Effector memory CD8-positive, alpha-beta T cell (primary cell): ENCODE results near the gene THSD4.
A peak's percentile ranks its signal among the peaks of the same experiment; 100 is the strongest.
"Not testable (repeated sequence)": the region's sequence is repeated elsewhere in the genome, so short reads cannot be mapped to it uniquely, and the experiment has no call there.

ENCODE experiments used
- ATAC-seq: fragments of 150-1000 bp; cut with Tn5 transposase; replicated peaks from 2 replicates; pipeline ENCODE4 v1.10.0; 2021; ENCODE audit warnings: mild to moderate bottlenecking, moderate library complexity
- DNase-seq, 3 experiments: peaks; one replicate each; pipeline ENCODE4 v3.0.0; 2021
- H3K27ac Mint-ChIP-seq, 2 donors: one replicate each; pipeline ENCODE4 v1.8.0; 2022; ENCODE audit warnings: mild to moderate bottlenecking in 2 of 2, mixed read lengths in 2 of 2, moderate library complexity in 2 of 2
- H3K27me3 Mint-ChIP-seq, 2 donors: one replicate each; pipeline ENCODE4 v1.8.0; 2022; ENCODE audit warnings: mixed read lengths in 2 of 2
- H3K36me3 Mint-ChIP-seq: one replicate; pipeline ENCODE4 v1.8.0; 2022; ENCODE audit warnings: mild to moderate bottlenecking, moderate library complexity, mixed read lengths; ENCODE audit not compliant: insufficient read depth
- H3K4me1 Mint-ChIP-seq, 2 donors: one replicate each; pipeline ENCODE4 v1.8.0; 2022; ENCODE audit warnings: low read depth in 2 of 2, mixed read lengths in 2 of 2
- H3K4me3 Mint-ChIP-seq, 2 donors: one replicate each; pipeline ENCODE4 v1.8.0; 2022; ENCODE audit warnings: mild to moderate bottlenecking in 2 of 2, mixed read lengths in 2 of 2, moderate library complexity in 2 of 2
- H3K9me3 Mint-ChIP-seq, 2 donors: one replicate each; pipeline ENCODE4 v1.8.0; 2022; ENCODE audit warnings: mixed read lengths in 2 of 2

Gene THSD4

GRCh38 chr15:71362556-71362955, 247.3 kb downstream of the THSD4 start:
- Mint-ChIP-seq H3K27ac (no peak overlapping the region), H3K9me3 (no peaks in the 10 kb centered on the region), H3K4me3 (no peak overlapping the region), H3K36me3 (no peaks in the 10 kb centered on the region), H3K4me1 (no peaks in the 10 kb centered on the region), H3K27me3 (peaks cover 6 to 8% of the 10 kb centered on the region in 2 donors)
- DNase-seq = no peak
- no peak for ATAC-seq

- H3K9me3 Mint-ChIP-seq = no peaks in the 10 kb centered on the region
- DNase-seq (no peak), ATAC-seq (no peak)
- H3K4me1 Mint-ChIP-seq = no peaks in the 10 kb centered on the region
- H3K4me3 Mint-ChIP-seq = no peak overlapping the region
- H3K27me3 Mint-ChIP-seq = peaks cover 6 to 8% of the 10 kb centered on the region in 2 donors
- H3K27ac Mint-ChIP-seq = no peak overlapping the region
- H3K36me3 Mint-ChIP-seq = no peaks in the 10 kb centered on the region
Measured at GRCh38 chr15:71362987-71363968, 248.0 kb downstream of the THSD4 start.

- H3K27ac Mint-ChIP-seq = no peak overlapping the region
- H3K4me3 Mint-ChIP-seq = no peak overlapping the region
- H3K9me3 Mint-ChIP-seq = no peaks in the 10 kb centered on the region
- ATAC-seq = no peak
- no peak for DNase-seq
- H3K4me1 Mint-ChIP-seq = no peaks in the 10 kb centered on the region
- H3K27me3 Mint-ChIP-seq = peaks cover 6 to 8% of the 10 kb centered on the region in 2 donors
- H3K36me3 Mint-ChIP-seq = no peaks in the 10 kb centered on the region
Measured at GRCh38 chr15:71364117-71364584, 248.9 kb downstream of the THSD4 start.

GRCh38 chr15:71366522-71366921, 251.3 kb downstream of the THSD4 start:
- DNase-seq (no peak), ATAC-seq (no peak)
- H3K4me3 Mint-ChIP-seq = no peak overlapping the region
- H3K36me3 Mint-ChIP-seq = no peaks in the 10 kb centered on the region
- no peak overlapping the region for H3K27ac Mint-ChIP-seq
- H3K4me1 Mint-ChIP-seq = no peaks in the 10 kb centered on the region
- H3K9me3 Mint-ChIP-seq = peaks cover 0 to 3% of the 10 kb centered on the region in 2 donors
- peaks cover 5 to 24% of the 10 kb centered on the region in 2 donors for H3K27me3 Mint-ChIP-seq

GRCh38 chr15:71366926-71367325, 251.7 kb downstream of the THSD4 start:
- Mint-ChIP-seq H3K27me3 (peaks cover 5 to 24% of the 10 kb centered on the region in 2 donors), H3K27ac (no peak overlapping the region), H3K9me3 (peaks cover 0 to 3% of the 10 kb centered on the region in 2 donors), H3K36me3 (no peaks in the 10 kb centered on the region), H3K4me3 (no peak overlapping the region), H3K4me1 (no peaks in the 10 kb centered on the region)
- ATAC-seq = no peak
- no peak for DNase-seq

GRCh38 chr15:71367737-71368136, 252.5 kb downstream of the THSD4 start:
- H3K4me1 Mint-ChIP-seq, H3K9me3 Mint-ChIP-seq, DNase-seq, ATAC-seq, H3K36me3 Mint-ChIP-seq, H3K4me3 Mint-ChIP-seq, H3K27ac Mint-ChIP-seq: not testable (repeated sequence)
- peaks cover 5 to 24% of the 10 kb centered on the region in 2 donors for H3K27me3 Mint-ChIP-seq

- not testable (repeated sequence) for H3K9me3 Mint-ChIP-seq, ATAC-seq, H3K36me3 Mint-ChIP-seq
- Mint-ChIP-seq H3K4me1 (peaks cover 10 to 17% of the 10 kb centered on the region in 2 donors), H3K4me3 (peak overlapping the region; percentile 52 to 54), H3K27me3 (peaks cover 5 to 40% of the 10 kb centered on the region in 2 donors), H3K27ac (peak overlapping the region; percentile 72 to 78)
- DNase-seq = peak in 1 of 3 experiments; percentile 7
Measured at GRCh38 chr15:71372769-71373168, 257.5 kb downstream of the THSD4 start.

GRCh38 chr15:71373917-71374316, 258.6 kb downstream of the THSD4 start:
- no peak for ATAC-seq
- no peak overlapping the region for H3K4me3 Mint-ChIP-seq
- H3K4me1 Mint-ChIP-seq = peaks cover 10 to 17% of the 10 kb centered on the region in 2 donors
- H3K36me3 Mint-ChIP-seq = no peaks in the 10 kb centered on the region
- no peak overlapping the region for H3K27ac Mint-ChIP-seq
- DNase-seq = no peak
- H3K9me3 Mint-ChIP-seq = peaks cover 3 to 7% of the 10 kb centered on the region in 2 donors
- H3K27me3 Mint-ChIP-seq = peaks cover 5 to 40% of the 10 kb centered on the region in 2 donors

GRCh38 chr15:71374607-71375352, 259.5 kb downstream of the THSD4 start:
- ATAC-seq (no peak), DNase-seq (no peak)
- Mint-ChIP-seq H3K36me3 (no peaks in the 10 kb centered on the region), H3K4me1 (peaks cover 10 to 17% of the 10 kb centered on the region in 2 donors), H3K9me3 (peaks cover 2 to 7% of the 10 kb centered on the region in 2 donors), H3K27ac (no peak overlapping the region), H3K4me3 (no peak overlapping the region), H3K27me3 (peaks cover 3 to 36% of the 10 kb centered on the region in 2 donors)

- no peaks in the 10 kb centered on the region for H3K36me3 Mint-ChIP-seq
- ATAC-seq (no peak), DNase-seq (no peak)
- peaks cover 0 to 24% of the 10 kb centered on the region in 2 donors for H3K27me3 Mint-ChIP-seq
- no peak overlapping the region for H3K4me3 Mint-ChIP-seq
- H3K4me1 Mint-ChIP-seq = peaks cover 10 to 17% of the 10 kb centered on the region in 2 donors
- peaks cover 0 to 7% of the 10 kb centered on the region in 2 donors for H3K9me3 Mint-ChIP-seq
- H3K27ac Mint-ChIP-seq = no peak overlapping the region
Measured at GRCh38 chr15:71375934-71376333, 260.7 kb downstream of the THSD4 start.

- no peaks in the 10 kb centered on the region for H3K36me3 Mint-ChIP-seq
- H3K27me3 Mint-ChIP-seq = peaks cover 6 to 37% of the 10 kb centered on the region in 2 donors
- H3K9me3 Mint-ChIP-seq = peaks cover 0 to 7% of the 10 kb centered on the region in 2 donors
- H3K27ac Mint-ChIP-seq = no peak overlapping the region
- no peak for ATAC-seq
- DNase-seq = no peak
- H3K4me1 Mint-ChIP-seq = peaks cover 5 to 13% of the 10 kb centered on the region in 2 donors
- no peak overlapping the region for H3K4me3 Mint-ChIP-seq
Measured at GRCh38 chr15:71379893-71380292, 264.6 kb downstream of the THSD4 start.

- no peak for ATAC-seq
- H3K4me3 Mint-ChIP-seq = no peak overlapping the region
- H3K36me3 Mint-ChIP-seq = no peaks in the 10 kb centered on the region
- H3K4me1 Mint-ChIP-seq = peaks cover 4 to 9% of the 10 kb centered on the region in 2 donors
- peaks cover 0 to 7% of the 10 kb centered on the region in 2 donors for H3K9me3 Mint-ChIP-seq
- DNase-seq = no peak
- no peak overlapping the region for H3K27ac Mint-ChIP-seq
- peaks cover 6 to 37% of the 10 kb centered on the region in 2 donors for H3K27me3 Mint-ChIP-seq
Measured at GRCh38 chr15:71380345-71380744, 265.1 kb downstream of the THSD4 start.

- ATAC-seq (no peak), DNase-seq (no peak)
- H3K27me3 Mint-ChIP-seq = peaks cover 24 to 44% of the 10 kb centered on the region in 2 donors
- H3K36me3 Mint-ChIP-seq = no peaks in the 10 kb centered on the region
- H3K27ac Mint-ChIP-seq = no peak overlapping the region
- no peak overlapping the region for H3K4me3 Mint-ChIP-seq
- H3K9me3 Mint-ChIP-seq = no peaks in the 10 kb centered on the region
- H3K4me1 Mint-ChIP-seq = peaks cover 0 to 5% of the 10 kb centered on the region in 2 donors
Measured at GRCh38 chr15:71384501-71384900, 269.2 kb downstream of the THSD4 start.
